Ectodermal cell (in vitro differentiated cells): ENCODE measurements around the gene PYGB. TPM values are rescaled to one million over a fixed set of nuclear protein-coding genes. Genes with fewer than 3 reads are reported as not detected.

Experiments used
- H3K27ac ChIP-seq: 2 replicates; pipeline ENCODE4 v1.7.0; 2013; ENCODE audit warnings: mild to moderate bottlenecking, low read depth, low read length; ENCODE audit not compliant: insufficient read depth, poor library complexity, severe bottlenecking
- H3K27me3 ChIP-seq: 2 replicates; pipeline ENCODE4 v1.7.0; 2013; ENCODE audit warnings: mild to moderate bottlenecking, low read length; ENCODE audit not compliant: insufficient read depth, control insufficient read depth, poor library complexity, severe bottlenecking
- H3K36me3 ChIP-seq: one replicate; pipeline ENCODE4 v1.7.0; 2013; ENCODE audit warnings: low read length; ENCODE audit not compliant: control insufficient read depth, insufficient read depth
- H3K4me1 ChIP-seq: one replicate; pipeline ENCODE4 v1.7.0; 2013; ENCODE audit warnings: low read length; ENCODE audit not compliant: control insufficient read depth, insufficient read depth
- H3K4me3 ChIP-seq: 2 replicates; pipeline ENCODE4 v1.7.0; 2013; ENCODE audit warnings: low read depth, low read length, control low read depth; ENCODE audit not compliant: insufficient read depth
- H3K9me3 ChIP-seq: 2 replicates; pipeline ENCODE4 v1.7.0; 2013; ENCODE audit warnings: mild to moderate bottlenecking, low read length, moderate library complexity; ENCODE audit not compliant: control insufficient read depth
- WGBS, 2 experiments: methylation state at CpG; one replicate each; pipeline ENCODE4 v1.1.7; 2013; ENCODE audit warnings: missing lambda C conversion rate in 2 of 2; 5-methylcytosine and 5-hydroxymethylcytosine counted together
- polyA plus RNA-seq, 4 experiments: library from polyadenylated mRNA; stranded (reverse); fragments of 50-300 nt; gene quantifications; one replicate each; pipeline ENCODE4 v1.2.3, GENCODE V29; 2013

Gene PYGB
- polyA plus RNA-seq (2013, experiment 1 of 4) = 54.4 TPM
- 59.8 TPM for polyA plus RNA-seq (2013, experiment 2 of 4)
- 35.7 TPM for polyA plus RNA-seq (2013, experiment 3 of 4)
- polyA plus RNA-seq (2013, experiment 4 of 4) = 40.4 TPM

- peaks cover 7% of the 10 kb centered on the region for H3K4me1 ChIP-seq
Measured at GRCh38 chr20:25247956-25248785, at the start of gene PYGB. Gene PYGB (plus strand): TSS chr20:25248085. CDS start chr20:25248179, 94 bp downstream.

GRCh38 chr20:25198663-25199383, 49.1 kb upstream of the PYGB start:
- Histone ChIP-seq H3K4me3 (no peak overlapping the region), H3K27me3 (peaks cover 4% of the 10 kb centered on the region), H3K9me3 (no peaks in the 10 kb centered on the region), H3K27ac (no peak overlapping the region), H3K4me1 (peaks cover 16% of the 10 kb centered on the region), H3K36me3 (no peaks in the 10 kb centered on the region)
- WGBS, 2 experiments = 64 to 67% methylated on average over 11 of the region's 11 CpGs

More at GRCh38 chr20:25247956-25248785, at the start of gene PYGB:
- Histone ChIP-seq H3K4me3 (peak within 1 kb of the TSS; percentile 78), H3K27me3 (peaks cover 16% of the 10 kb centered on the region), H3K36me3 (no peaks in the 10 kb centered on the region), H3K27ac (peak within 1 kb of the TSS; percentile 81), H3K9me3 (no peaks in the 10 kb centered on the region)
- 0% methylated on average over 113 of the region's 113 CpGs for WGBS, 2 experiments

- Histone ChIP-seq H3K4me3 (no peak overlapping the region), H3K27me3 (peaks cover 4% of the 10 kb centered on the region), H3K36me3 (no peaks in the 10 kb centered on the region), H3K9me3 (no peaks in the 10 kb centered on the region), H3K4me1 (peaks cover 18% of the 10 kb centered on the region), H3K27ac (no peak overlapping the region)
- 84 to 93% methylated on average over 4 to 5 of the region's 5 CpGs for WGBS, 2 experiments
Measured at GRCh38 chr20:25199473-25200260, 48.2 kb upstream of the PYGB start.

- Histone ChIP-seq H3K4me3 (no peak overlapping the region), H3K9me3 (no peaks in the 10 kb centered on the region), H3K27ac (no peak overlapping the region), H3K36me3 (no peaks in the 10 kb centered on the region), H3K4me1 (peaks cover 24% of the 10 kb centered on the region), H3K27me3 (no peaks in the 10 kb centered on the region)
- 65 to 92% methylated on average over 1 to 2 of the region's 2 CpGs for WGBS, 2 experiments
Measured at GRCh38 chr20:25203089-25203488, 44.8 kb upstream of the PYGB start.

GRCh38 chr20:25203871-25204320, 44.0 kb upstream of the PYGB start:
- 100% methylated on average over 1 of the region's 1 CpG for WGBS, 2 experiments
- H3K36me3 ChIP-seq = no peaks in the 10 kb centered on the region
- no peak overlapping the region for H3K27ac ChIP-seq
- H3K9me3 ChIP-seq = no peaks in the 10 kb centered on the region
- H3K4me1 ChIP-seq = peaks cover 19% of the 10 kb centered on the region
- H3K4me3 ChIP-seq = no peak overlapping the region
- H3K27me3 ChIP-seq = no peaks in the 10 kb centered on the region

- H3K27ac ChIP-seq = no peak overlapping the region
- H3K4me1 ChIP-seq = peaks cover 16% of the 10 kb centered on the region
- H3K9me3 ChIP-seq = no peaks in the 10 kb centered on the region
- no peak overlapping the region for H3K4me3 ChIP-seq
- no peaks in the 10 kb centered on the region for H3K27me3 ChIP-seq
- H3K36me3 ChIP-seq = no peaks in the 10 kb centered on the region
- WGBS, 2 experiments = 87 to 88% methylated on average over 9 of the region's 9 CpGs
Measured at GRCh38 chr20:25204550-25205276, 43.2 kb upstream of the PYGB start.

GRCh38 chr20:25205277-25206062, 42.4 kb upstream of the PYGB start:
- 71 to 73% methylated on average over 21 of the region's 21 CpGs for WGBS, 2 experiments
- Histone ChIP-seq H3K9me3 (no peaks in the 10 kb centered on the region), H3K4me1 (peaks cover 16% of the 10 kb centered on the region), H3K27ac (no peak overlapping the region), H3K27me3 (no peaks in the 10 kb centered on the region), H3K36me3 (no peaks in the 10 kb centered on the region), H3K4me3 (no peak overlapping the region)

- H3K36me3 ChIP-seq = no peaks in the 10 kb centered on the region
- H3K4me1 ChIP-seq = peaks cover 16% of the 10 kb centered on the region
- no peak overlapping the region for H3K4me3 ChIP-seq
- WGBS, 2 experiments = 88 to 89% methylated on average over 9 of the region's 9 CpGs
- no peaks in the 10 kb centered on the region for H3K9me3 ChIP-seq
- H3K27ac ChIP-seq = no peak overlapping the region
- no peaks in the 10 kb centered on the region for H3K27me3 ChIP-seq
Measured at GRCh38 chr20:25206063-25206403, 41.9 kb upstream of the PYGB start.

- no peaks in the 10 kb centered on the region for H3K27me3 ChIP-seq
- no peaks in the 10 kb centered on the region for H3K36me3 ChIP-seq
- 96 to 97% methylated on average over 8 of the region's 8 CpGs for WGBS, 2 experiments
- no peaks in the 10 kb centered on the region for H3K9me3 ChIP-seq
- no peak overlapping the region for H3K4me3 ChIP-seq
- peaks cover 16% of the 10 kb centered on the region for H3K4me1 ChIP-seq
- H3K27ac ChIP-seq = no peak overlapping the region
Measured at GRCh38 chr20:25206548-25206947, 41.3 kb upstream of the PYGB start.
